Esophagus muscularis mucosa (tissue), 4 donors: ENCODE results near the gene TAS2R1. TPM values are rescaled to one million over a fixed set of nuclear protein-coding genes. Genes with fewer than 3 reads are reported as not detected.

Experiments used
- DNase-seq: peaks from one replicate; pipeline ENCODE4 v3.0.0-alpha.2; 2017; ENCODE audit errors: extremely low spot score
- H3K27ac ChIP-seq, 4 donors: fragments of 200-600 bp; sonication (generic); replicated peaks in 1 of 4; 1 replicate in 3 of 4; 2 replicates in 1 of 4; pipeline ENCODE4 v1.5.1; 2016 to 2019; ENCODE audit warnings: mild to moderate bottlenecking in 1 of 4
- H3K27me3 ChIP-seq, 4 donors: fragments of 200-600 bp; sonication (generic); one replicate each; pipeline versions ENCODE4 v1.5.1 to v1.6.0; 2016 to 2019
- H3K36me3 ChIP-seq, 4 donors: fragments of 200-600 bp; sonication (generic); one replicate each; pipeline ENCODE4 v1.5.1; 2016 to 2019
- H3K4me1 ChIP-seq, 4 donors: fragments of 200-600 bp; sonication (generic); one replicate each; pipeline ENCODE4 v1.5.1; 2016 to 2019
- H3K4me3 ChIP-seq, 4 donors: fragments of 200-600 bp; sonication (generic); 1 replicate in 2 of 4; 2 replicates in 2 of 4; pipeline ENCODE4 v1.5.1; 2016 to 2019; ENCODE audit warnings: mild to moderate bottlenecking in 4 of 4, moderate library complexity in 1 of 4
- H3K9me3 ChIP-seq, 4 donors: fragments of 200-600 bp; sonication (generic); 1 replicate in 3 of 4; 2 replicates in 1 of 4; pipeline ENCODE4 v1.5.1; 2016 to 2019
- EP300 ChIP-seq: sonication (generic); formaldehyde crosslinking; IDR thresholded peaks from one replicate; pipeline ENCODE4 v1.6.1; 2017; ENCODE audit warnings: antibody characterized with exemption
- POLR2A ChIP-seq: fragments of 450-650 bp; IDR thresholded peaks from one replicate; pipeline ENCODE4 v1.6.1; 2017; ENCODE audit warnings: antibody characterized with exemption, moderate library complexity, mild to moderate bottlenecking, low read depth
- POLR2AphosphoS5 ChIP-seq, 2 donors: sonication (generic); formaldehyde crosslinking; IDR thresholded peaks; one replicate each; pipeline ENCODE4 v1.6.1; 2017; ENCODE audit warnings: antibody characterized with exemption in 2 of 2
- WGBS: methylation state at CpG from one replicate; pipeline ENCODE4 v1.1.5; 2018; 5-methylcytosine and 5-hydroxymethylcytosine counted together
- intact Hi-C: fragments of 100-400 bp; cut with DNase I; formaldehyde crosslinking; loops from one replicate; pipeline ENCODE4 v1.15.1; 2023
- total RNA-seq, 4 donors: library from RNA; depleted of rRNA; stranded (reverse); fragments of >200 nt; gene quantifications; one replicate each; pipeline versions ENCODE4 v1.1.0 to v1.2.1, GENCODE V29; 2016
- TF ChIP-seq, protein P1 (sequence below), 3 experiments: fragments of 200-600 bp in 2 of 3; fragments of 450-650 bp in 1 of 3; sonication (generic) in 2 of 3; IDR thresholded peaks; one replicate each; pipeline ENCODE4 v1.5.1; 2017 to 2019; ENCODE audit warnings: antibody characterized with exemption in 3 of 3, mild to moderate bottlenecking in 2 of 3, moderate library complexity in 1 of 3

The TAS2R1 gene
- total RNA-seq, 4 donors from 2014 or later, result not detected

GRCh38 chr5:9610969-9611368, 19.2 kb downstream of the TAS2R1 start:
- Histone ChIP-seq H3K4me1 (no peaks in the 10 kb centered on the region), H3K36me3 (no peaks in the 10 kb centered on the region), H3K27ac (no peak overlapping the region), H3K27me3 (no peaks in the 10 kb centered on the region), H3K9me3 (peaks cover 0 to 9% (median 5%) of the 10 kb centered on the region in 4 donors), H3K4me3 (no peak overlapping the region)
- WGBS, result 71% methylated on average over 2 of the region's 2 CpGs
- intact Hi-C loops, result no loop called here
- no peak for DNase-seq
- TF ChIP-seq POLR2AphosphoS5 (IDR thresholded peaks at IDR 0.05) (no peak), POLR2A (no peak), EP300 (no peak)
- TF ChIP-seq, protein P1, sequence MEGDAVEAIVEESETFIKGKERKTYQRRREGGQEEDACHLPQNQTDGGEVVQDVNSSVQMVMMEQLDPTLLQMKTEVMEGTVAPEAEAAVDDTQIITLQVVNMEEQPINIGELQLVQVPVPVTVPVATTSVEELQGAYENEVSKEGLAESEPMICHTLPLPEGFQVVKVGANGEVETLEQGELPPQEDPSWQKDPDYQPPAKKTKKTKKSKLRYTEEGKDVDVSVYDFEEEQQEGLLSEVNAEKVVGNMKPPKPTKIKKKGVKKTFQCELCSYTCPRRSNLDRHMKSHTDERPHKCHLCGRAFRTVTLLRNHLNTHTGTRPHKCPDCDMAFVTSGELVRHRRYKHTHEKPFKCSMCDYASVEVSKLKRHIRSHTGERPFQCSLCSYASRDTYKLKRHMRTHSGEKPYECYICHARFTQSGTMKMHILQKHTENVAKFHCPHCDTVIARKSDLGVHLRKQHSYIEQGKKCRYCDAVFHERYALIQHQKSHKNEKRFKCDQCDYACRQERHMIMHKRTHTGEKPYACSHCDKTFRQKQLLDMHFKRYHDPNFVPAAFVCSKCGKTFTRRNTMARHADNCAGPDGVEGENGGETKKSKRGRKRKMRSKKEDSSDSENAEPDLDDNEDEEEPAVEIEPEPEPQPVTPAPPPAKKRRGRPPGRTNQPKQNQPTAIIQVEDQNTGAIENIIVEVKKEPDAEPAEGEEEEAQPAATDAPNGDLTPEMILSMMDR (IDR thresholded peaks at IDR 0.05), result no peak

DNA sequence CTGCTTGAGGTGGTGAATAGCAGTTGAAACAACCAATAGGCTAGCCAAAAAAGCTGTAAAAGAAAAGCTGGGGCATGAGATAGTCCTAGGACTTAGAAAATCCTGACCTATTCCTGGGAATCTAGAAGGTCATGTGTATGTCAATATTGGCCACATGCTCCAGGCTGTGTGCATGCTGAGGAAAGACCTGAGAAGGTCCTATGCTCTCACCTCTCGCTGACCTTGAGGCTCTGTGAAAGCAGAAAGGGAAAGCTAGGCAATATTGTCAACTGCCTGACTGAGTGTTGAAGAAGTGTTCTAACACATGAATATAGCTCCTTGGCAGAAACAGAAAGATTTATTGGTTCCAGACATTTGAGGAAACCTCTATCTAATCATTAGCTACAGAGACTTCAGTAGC, 19.8 kb downstream of the TAS2R1 start:
- H3K4me3 ChIP-seq, result no peak overlapping the region
- H3K36me3 ChIP-seq, result no peaks in the 10 kb centered on the region
- DNase-seq, result peak; percentile 19
- H3K9me3 ChIP-seq, result peaks cover 0 to 9% (median 5%) of the 10 kb centered on the region in 4 donors
- TF ChIP-seq EP300 (no peak), POLR2AphosphoS5 (IDR thresholded peaks at IDR 0.05) (no peak), POLR2A (no peak)
- TF ChIP-seq, protein P1 (IDR thresholded peaks at IDR 0.05), result no peak
- no peak overlapping the region for H3K27ac ChIP-seq
- 83% methylated on average over 1 of the region's 1 CpG for WGBS
- no peaks in the 10 kb centered on the region for H3K27me3 ChIP-seq
- intact Hi-C loops, result no loop called here
- H3K4me1 ChIP-seq, result no peaks in the 10 kb centered on the region

GRCh38 chr5:9608093-9608492, 22.1 kb downstream of the TAS2R1 start:
- Histone ChIP-seq H3K27me3 (no peaks in the 10 kb centered on the region), H3K4me3 (no peak overlapping the region), H3K27ac (no peak overlapping the region), H3K4me1 (no peaks in the 10 kb centered on the region), H3K9me3 (peaks cover 0 to 9% (median 5%) of the 10 kb centered on the region in 4 donors), H3K36me3 (no peaks in the 10 kb centered on the region)
- WGBS, result 88% methylated on average over 2 of the region's 2 CpGs
- intact Hi-C loops, result no loop called here
- no peak for TF ChIP-seq EP300
- TF ChIP-seq, protein P1 (IDR thresholded peaks at IDR 0.05), result no peak
- TF ChIP-seq POLR2A, result no peak
- TF ChIP-seq POLR2AphosphoS5 (IDR thresholded peaks at IDR 0.05), result no peak
- no peak for DNase-seq

DNA sequence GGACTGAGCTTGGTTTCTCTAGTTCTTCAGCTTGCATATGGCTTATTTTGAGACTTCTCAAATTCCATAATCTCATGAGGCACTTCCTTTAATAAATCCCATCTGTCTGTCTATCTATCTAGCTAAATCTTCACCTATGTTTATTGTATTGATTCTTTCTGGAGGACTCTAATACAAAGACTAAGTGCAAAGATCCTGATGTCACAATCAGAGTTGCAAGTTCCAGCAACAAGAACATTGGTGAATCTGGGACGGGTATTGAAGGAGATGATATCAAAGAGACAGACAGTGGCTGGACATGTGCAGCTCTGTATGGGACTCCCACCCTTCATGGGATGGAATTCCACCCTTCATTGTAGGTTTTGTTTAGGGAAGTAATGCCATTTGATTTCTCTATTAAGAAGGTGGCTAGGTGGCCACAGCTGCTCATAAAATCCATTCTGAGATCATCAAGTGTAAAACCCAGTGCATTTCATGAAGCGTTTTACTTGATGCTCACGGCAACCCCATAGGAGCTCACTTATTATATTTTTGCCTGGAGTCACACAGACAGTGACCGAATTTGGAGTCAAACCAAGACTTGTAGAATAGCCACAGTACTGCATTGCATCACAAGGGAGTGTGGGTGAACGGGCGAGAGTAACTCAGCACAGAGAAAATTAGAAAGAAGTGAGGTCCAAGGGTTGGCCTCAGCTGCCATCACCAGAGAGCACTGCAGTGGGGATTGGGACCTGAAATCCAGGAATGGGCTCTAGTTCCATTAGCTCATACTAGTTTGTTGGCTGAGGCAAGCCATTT, 24.9 kb downstream of the TAS2R1 start:
- Histone ChIP-seq H3K27ac (no peak overlapping the region), H3K36me3 (no peaks in the 10 kb centered on the region), H3K4me1 (no peaks in the 10 kb centered on the region), H3K27me3 (no peaks in the 10 kb centered on the region), H3K9me3 (no peaks in the 10 kb centered on the region), H3K4me3 (no peak overlapping the region)
- peak; percentile 79 for DNase-seq
- WGBS, result 91% methylated on average over 6 of the region's 6 CpGs
- TF ChIP-seq, protein P1 (IDR thresholded peaks at IDR 0.05), result no peak
- TF ChIP-seq POLR2A, result no peak
- TF ChIP-seq POLR2AphosphoS5 (IDR thresholded peaks at IDR 0.05), result no peak
- TF ChIP-seq EP300, result no peak
- intact Hi-C loops, result no loop called here
